Measurements from ENCODE around the gene PDZD2.
"Not testable (repeated sequence)": the region's sequence is repeated elsewhere in the genome, so short reads cannot be mapped to it uniquely, and the experiment has no call there.

Gene PDZD2

GRCh38 chr5:32103521-32103920, 464.6 kb downstream of the PDZD2 start:
- no peak for DNase-seq (ENCODE audit: low read depth)

DNA sequence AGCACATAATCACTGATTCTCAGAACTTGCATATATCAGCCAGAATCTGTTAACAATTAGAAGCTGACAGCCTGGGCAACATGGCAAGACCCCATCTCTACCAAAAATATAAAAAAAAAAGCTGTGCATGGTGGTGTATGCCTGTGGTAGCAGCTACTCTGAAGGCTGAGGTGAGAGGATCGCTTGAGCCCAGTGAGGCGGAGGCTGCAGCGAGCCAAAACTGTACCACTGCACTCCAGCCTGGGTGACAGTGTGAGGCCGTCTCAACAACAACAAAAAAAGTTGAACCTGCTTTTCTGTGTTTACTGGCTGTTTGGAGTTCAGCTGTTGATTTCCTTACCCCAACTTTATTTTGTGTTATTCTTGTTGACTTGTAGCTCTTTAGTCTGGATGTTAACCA, 468.4 kb downstream of the PDZD2 start:
- DNase-seq (ENCODE audit: low read depth), result no peak

DNA sequence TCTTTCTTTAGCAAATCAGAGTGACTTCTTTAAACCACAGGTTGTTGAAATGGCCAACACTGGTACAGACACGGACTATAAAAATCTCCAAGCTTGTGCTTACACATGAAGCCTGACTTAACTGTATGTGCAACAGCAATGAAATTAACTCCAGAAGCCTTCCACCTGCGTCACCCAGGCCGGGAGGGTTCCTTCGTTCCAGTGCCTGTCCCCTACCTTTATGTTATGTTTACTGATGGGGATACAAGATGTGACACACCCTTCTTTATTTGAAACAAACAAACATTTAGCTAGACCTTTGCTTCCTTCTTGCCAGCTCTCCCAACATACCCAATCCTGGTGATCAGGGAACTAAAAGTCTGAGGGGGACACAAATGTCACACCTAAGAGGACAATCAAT, 469.2 kb downstream of the PDZD2 start:
- no peak for DNase-seq (ENCODE audit: low read depth)

DNA sequence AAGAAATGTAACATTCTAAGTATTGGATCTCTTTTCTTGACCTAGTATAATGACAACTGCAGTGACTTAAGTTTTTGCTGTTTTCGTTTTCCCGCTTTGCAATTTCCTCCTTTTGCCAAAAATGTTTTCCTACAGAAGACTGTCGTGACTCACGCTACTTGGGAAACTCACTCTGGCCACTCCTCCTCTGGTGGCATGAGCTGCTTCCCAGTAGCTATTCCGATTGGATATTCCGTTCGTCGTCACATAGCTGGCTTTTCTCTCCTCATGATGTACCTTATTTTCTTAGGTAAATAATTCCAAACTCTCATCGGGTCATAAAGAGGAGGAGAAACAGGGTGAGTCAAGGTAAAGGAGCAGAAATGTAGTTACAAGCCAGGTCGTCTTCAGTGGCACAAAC, 470.3 kb downstream of the PDZD2 start:
- DNase-seq (ENCODE audit: low read depth), result no peak

DNA sequence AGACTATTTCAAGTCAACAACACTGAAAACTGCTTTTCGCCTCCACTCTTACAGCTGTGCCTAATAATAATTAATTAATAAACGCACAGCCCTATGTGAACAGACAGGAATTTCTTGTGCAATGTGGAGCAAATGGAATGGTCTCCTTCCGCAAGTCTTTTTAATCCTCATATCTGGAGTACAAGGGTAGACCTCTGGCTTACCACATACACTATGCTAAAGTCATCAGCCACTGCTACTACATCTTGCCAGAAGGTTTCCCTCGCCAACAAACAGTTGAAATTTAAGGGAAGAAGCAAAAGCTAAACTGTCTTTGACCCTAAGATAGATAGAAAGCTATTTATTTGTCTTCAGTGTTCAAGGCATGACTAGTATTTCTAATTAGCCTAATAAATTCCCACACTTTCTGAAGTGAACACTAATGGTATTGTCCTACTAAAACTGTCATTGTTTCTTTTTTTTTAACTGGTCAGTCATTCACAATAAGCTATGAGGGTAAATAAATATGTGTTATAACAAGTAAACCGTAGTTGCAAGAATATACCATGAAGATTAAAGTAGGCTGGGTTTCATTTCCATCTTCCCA, 471.3 kb downstream of the PDZD2 start:
- DNase-seq (ENCODE audit: low read depth), result no peak

DNA sequence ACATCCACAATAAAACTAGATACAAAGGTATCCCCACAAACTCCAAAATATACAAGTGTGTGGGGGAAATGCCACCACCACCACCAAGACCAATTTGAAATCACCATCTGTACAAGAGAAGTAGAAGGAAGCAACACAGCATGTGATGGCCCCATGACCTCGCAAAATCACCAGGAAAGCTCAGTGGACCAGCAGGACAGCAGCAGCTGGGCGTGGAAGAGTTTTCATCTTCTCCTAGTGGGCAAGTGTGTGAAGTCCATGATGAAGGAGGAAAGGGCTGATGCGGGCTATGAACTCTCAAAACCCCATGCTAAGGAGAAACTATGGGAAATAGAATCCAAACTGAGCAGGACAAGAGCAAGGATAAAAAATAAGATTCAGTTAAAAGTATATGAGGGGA, 477.1 kb downstream of the PDZD2 start:
- no peak for DNase-seq (ENCODE audit: low read depth)

- DNase-seq (ENCODE audit: low read depth), result no peak
Observed at GRCh38 chr5:32116574-32117313, 477.8 kb downstream of the PDZD2 start.

GRCh38 chr5:32118922-32119321, 480.0 kb downstream of the PDZD2 start:
- not testable (repeated sequence) for DNase-seq (ENCODE audit: low read depth)

GRCh38 chr5:32123058-32123805, 484.3 kb downstream of the PDZD2 start:
- no peak for DNase-seq (ENCODE audit: low read depth)

DNA sequence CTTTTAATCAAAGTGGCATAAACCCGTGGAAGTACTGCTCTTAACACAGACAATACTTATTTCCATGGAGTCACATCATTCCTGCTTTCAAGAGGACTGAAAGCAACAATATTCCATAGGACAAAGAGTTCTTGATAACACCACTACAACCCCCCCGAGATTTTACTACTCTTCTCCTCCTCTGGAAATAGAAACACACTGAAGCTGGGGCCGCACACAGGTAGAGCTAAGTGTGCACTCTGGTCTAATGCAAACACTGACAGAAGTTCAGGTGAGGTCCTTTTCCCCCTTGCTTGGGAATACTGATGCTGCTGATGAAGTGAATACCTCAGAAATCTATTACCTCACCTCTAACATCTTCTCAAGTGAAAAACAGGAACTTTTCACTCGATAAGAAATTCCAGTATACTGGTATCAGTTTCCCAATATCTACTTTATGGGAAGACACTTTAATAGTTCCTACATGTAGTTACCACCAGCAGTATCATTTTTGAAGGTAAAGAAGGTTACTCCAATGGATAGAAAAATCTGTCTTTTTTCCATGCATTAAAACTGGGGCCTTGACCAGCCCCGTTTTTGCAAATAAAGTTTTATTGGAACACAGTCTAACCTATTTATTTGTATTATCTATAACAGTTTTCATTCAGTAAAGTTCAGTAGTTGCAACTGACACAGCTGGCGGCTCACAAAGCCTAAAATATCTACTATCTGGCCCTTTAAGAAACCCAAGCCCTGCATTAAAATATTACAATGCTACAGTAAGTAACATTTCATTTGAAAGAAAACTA, 485.2 kb downstream of the PDZD2 start:
- DNase-seq (ENCODE audit: low read depth), result no peak

GRCh38 chr5:32126691-32127090, 487.8 kb downstream of the PDZD2 start:
- no peak for DNase-seq (ENCODE audit: low read depth)

DNA sequence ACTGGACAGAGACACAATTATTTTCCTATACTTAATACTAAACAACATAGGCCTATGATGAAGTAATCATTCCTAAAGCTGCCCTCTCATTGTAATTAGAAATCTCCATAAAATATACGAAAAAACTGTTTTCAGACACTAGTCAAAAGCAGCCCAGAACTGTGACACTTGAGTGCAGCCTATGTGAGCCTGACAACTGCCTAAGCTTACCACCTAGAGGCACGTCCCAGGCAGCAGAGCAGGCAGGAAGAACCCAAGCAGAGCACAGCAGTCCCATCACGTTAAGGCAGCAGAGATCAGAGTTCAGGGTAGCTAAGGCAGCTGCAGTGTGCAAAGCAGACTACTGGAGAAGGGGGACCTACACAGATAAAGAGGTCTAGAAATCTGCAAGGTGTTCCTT, 488.8 kb downstream of the PDZD2 start:
- no peak for DNase-seq (ENCODE audit: low read depth)

- DNase-seq (ENCODE audit: low read depth), result no peak
Observed at GRCh38 chr5:32129074-32129598, 490.2 kb downstream of the PDZD2 start.

- no peak for DNase-seq (ENCODE audit: low read depth)
Observed at GRCh38 chr5:32130865-32131264, 491.9 kb downstream of the PDZD2 start.

DNA sequence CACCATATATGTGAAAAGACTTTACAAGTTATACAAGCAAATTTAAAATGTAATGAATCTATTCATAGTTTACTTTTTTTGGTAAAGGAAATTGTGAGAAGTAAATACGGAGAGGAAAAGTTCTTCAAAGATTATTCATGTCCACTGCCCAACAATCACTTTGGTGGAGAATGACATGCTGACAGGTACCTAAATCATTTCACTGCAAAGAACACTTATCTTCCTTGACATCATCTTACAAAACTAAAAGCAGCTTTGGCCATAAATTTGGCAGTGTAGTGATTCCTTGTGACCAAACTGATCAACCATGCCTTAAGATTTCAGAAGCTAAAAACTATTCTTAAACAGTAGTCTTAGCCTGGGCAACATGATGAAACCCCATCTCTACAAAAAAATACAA, 492.7 kb downstream of the PDZD2 start:
- no peak for DNase-seq (ENCODE audit: low read depth)

GRCh38 chr5:32132757-32133156, 493.8 kb downstream of the PDZD2 start:
- DNase-seq (ENCODE audit: low read depth), result no peak

DNA sequence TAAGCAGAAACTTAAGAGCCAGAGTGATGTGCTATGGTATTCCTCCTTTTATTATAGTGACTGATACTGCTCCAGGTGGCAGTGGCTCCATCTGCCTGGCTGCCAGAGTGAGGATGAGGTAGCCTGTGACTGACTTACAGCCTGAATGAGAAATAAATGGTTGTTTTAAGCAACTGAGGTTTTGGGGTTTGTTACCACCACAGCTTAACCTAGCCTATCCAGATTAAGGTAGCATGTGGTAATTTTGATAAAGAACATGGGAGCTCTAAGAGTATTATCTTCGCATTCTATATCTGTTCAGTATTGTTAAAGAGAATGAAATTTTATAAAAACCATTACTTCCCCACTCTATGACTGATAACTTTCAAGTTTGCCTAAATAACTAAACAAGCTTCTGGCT, 496.2 kb downstream of the PDZD2 start:
- DNase-seq (ENCODE audit: low read depth), result no peak

GRCh38 chr5:32136342-32136741, 497.4 kb downstream of the PDZD2 start:
- DNase-seq (ENCODE audit: low read depth), result no peak

DNA sequence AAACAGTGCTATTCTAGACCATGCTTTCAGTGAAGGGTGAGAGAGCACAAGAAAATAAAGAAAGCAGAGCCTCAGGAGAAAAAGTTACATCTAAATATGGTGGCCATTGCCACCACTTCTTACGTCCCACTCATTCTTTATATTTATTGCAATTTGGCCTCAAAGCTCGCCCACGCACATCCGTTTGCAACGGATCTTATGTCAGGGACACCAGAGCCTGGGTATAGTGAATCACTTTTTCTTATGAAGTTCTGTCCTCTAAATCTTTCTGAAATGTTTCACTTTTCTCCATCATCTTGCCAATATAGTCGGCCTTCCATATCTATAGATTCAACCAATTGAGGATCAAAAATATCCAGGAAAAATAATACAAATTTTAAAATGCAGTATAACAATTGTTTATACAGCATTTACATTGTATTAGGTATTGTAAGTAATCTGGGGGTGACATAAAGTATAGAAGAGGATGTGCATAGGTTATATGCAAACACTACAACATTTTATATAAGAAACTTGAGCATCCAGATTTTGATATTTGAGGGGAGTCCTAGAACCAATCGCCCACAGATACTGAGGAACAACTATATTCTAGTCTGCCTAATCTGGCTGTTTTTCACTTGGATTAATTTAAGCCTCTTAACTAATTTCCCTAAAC, 500.0 kb downstream of the PDZD2 start:
- peak; percentile 23 for DNase-seq (ENCODE audit: low read depth)

DNA sequence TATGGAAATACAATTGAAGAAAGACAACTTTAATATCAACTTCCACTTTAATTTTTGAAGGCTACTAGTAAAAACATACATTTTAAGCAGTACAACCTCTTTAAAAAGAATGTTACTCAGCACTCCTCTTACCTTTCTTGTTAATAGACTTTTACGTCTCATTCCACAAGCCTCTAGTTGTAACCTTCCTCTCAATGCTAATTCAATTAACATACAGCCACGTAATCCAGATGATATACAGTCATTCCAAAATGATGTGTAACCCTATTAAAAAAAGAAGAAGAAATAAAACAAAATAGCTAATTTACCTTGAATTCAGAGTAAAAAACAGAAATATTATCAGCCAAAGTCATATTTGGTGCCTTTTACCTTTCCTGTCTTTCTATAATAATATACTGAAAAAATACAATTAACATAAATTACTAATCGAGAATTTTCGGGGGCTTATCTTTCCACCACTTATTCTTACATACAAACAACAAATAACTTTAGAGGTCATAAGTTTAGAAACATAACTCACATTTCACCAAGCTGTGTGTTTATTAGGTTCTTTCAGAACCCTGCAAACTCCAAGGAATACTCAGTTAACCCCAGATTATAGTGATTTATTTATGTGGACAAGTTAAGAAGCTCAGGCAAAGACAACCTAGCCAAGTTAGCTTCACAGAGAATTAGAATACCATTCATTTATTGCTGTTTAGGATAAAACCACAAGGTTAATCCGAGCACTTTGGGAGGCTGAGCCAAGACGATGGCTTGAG, 504.9 kb downstream of the PDZD2 start:
- DNase-seq (ENCODE audit: low read depth), result no peak
